GM23338 (cell line): ENCODE data around the gene LST1.

Source experiments
- CREB1 ChIP-seq: fragments of 250-450 bp; sonication (Bioruptor Pico); IDR thresholded peaks from 2 replicates; pipeline ENCODE4 v1.5.0; 2020; ENCODE audit warnings: low read depth, mild to moderate bottlenecking, moderate library complexity
- CTCF ChIP-seq, 2 experiments: fragments of 200-600 bp in 1 of 2; sonication (generic) in 1 of 2; conservative IDR thresholded peaks; 2 replicates each; pipeline versions ENCODE4 v1.5.1 to v1.6.1; 2016 to 2017; ENCODE audit warnings: antibody characterized with exemption in 2 of 2, low read depth in 2 of 2, mild to moderate bottlenecking in 2 of 2, moderate library complexity in 1 of 2
- ETS1 ChIP-seq: IDR thresholded peaks from 2 replicates; pipeline ENCODE4 v1.6.1; 2016; ENCODE audit warnings: antibody characterized with exemption
- EZH2 ChIP-seq: fragments of 200-600 bp; sonication (generic); IDR thresholded peaks from one replicate; pipeline ENCODE4 v1.8.0; 2017; ENCODE audit warnings: antibody characterized with exemption, mild to moderate bottlenecking, low read depth; ENCODE audit not compliant: unreplicated experiment
- EZH2phosphoT487 ChIP-seq: fragments of 200-600 bp; sonication (generic); IDR thresholded peaks from one replicate; pipeline ENCODE4 v1.8.1; 2018; ENCODE audit warnings: antibody characterized with exemption; ENCODE audit not compliant: unreplicated experiment
- JUNB ChIP-seq: IDR thresholded peaks from one replicate; pipeline ENCODE4 v1.6.1; 2016; ENCODE audit warnings: antibody characterized with exemption; ENCODE audit not compliant: unreplicated experiment
- NANOG ChIP-seq: IDR thresholded peaks from 2 replicates; pipeline ENCODE4 v1.6.1; 2016; ENCODE audit warnings: antibody characterized with exemption, borderline replicate concordance
- POLR2AphosphoS5 ChIP-seq: IDR thresholded peaks from 2 replicates; pipeline ENCODE4 v1.6.1; 2016; ENCODE audit warnings: antibody characterized with exemption, low read depth
- REST ChIP-seq: IDR thresholded peaks from one replicate; pipeline ENCODE4 v1.6.1; 2018; ENCODE audit warnings: antibody characterized with exemption; ENCODE audit not compliant: unreplicated experiment
- ZNF331 ChIP-seq: fragments of 250-450 bp; sonication (Bioruptor Pico); IDR thresholded peaks from 2 replicates; pipeline ENCODE4 v1.5.0; 2020; ENCODE audit warnings: low read depth, mild to moderate bottlenecking, moderate library complexity

- TF ChIP-seq CTCF (conservative IDR thresholded peaks at IDR 0.05; ENCODE audit: low read depth in 2 of 2) (no peak), ZNF331 (CRISPR knock-in tag) (no peak), POLR2AphosphoS5 (no peak), EZH2phosphoT487 (no peak), EZH2 (no peak), REST (no peak), JUNB (no peak), NANOG (no peak), CREB1 (CRISPR knock-in tag) (no peak), ETS1 (no peak)
Measured at GRCh38 chr6:31577579-31577966, 8.5 kb upstream of the LST1 start.
